CD4-positive, alpha-beta T cell treated with Interleukin-15 for 1 hour (primary cell): Measurements from ENCODE around the gene EME2.

Experiments used
- DNase-seq: peaks from one replicate; pipeline ENCODE4 v3.0.0-alpha.2; 2020

The EME2 gene

DNA sequence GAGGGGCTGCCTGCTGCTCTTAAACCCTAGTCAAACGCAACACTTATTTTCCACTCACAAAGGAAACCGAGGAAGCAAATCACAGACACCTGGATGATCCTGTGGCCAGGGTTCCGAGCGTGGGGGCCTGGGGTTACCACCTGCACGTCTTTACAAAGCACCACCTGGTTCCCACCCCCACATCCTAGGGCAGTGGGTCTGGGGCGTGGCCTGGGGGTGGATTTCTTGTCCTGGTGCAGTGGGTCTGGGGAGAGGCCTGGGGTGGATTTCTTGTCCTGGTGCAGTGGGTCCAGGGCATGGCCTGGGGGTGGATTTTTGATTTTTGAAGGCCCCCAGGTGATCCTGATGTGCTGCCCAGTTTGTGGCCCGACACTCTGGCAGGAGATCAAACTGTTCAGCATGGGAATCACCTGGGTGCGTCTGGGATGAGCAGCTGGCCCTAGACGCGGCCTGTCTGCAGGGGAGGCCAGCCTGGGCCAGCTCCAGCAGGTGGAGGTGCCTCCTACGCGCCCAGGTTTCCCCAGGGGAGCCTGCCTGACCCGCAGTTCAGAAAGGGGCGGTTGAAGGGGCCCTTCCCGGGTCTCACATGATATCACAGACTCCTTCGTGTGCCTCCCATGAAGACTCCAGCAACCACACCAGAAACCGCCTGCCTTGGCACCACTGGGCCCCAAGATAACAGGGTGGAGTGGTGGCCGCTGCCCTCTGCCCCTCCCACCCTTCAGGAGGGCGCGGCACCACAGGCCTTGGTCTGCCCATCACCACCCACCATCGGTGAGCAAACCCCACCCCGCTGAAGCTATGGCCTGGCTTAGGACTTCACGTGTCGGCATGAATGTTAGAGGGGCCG lies 47.7 kb downstream of the EME2 start:
- no peak for DNase-seq

GRCh38 chr16:1820946-1821290 lies 48.3 kb downstream of the EME2 start:
- no peak for DNase-seq

DNA sequence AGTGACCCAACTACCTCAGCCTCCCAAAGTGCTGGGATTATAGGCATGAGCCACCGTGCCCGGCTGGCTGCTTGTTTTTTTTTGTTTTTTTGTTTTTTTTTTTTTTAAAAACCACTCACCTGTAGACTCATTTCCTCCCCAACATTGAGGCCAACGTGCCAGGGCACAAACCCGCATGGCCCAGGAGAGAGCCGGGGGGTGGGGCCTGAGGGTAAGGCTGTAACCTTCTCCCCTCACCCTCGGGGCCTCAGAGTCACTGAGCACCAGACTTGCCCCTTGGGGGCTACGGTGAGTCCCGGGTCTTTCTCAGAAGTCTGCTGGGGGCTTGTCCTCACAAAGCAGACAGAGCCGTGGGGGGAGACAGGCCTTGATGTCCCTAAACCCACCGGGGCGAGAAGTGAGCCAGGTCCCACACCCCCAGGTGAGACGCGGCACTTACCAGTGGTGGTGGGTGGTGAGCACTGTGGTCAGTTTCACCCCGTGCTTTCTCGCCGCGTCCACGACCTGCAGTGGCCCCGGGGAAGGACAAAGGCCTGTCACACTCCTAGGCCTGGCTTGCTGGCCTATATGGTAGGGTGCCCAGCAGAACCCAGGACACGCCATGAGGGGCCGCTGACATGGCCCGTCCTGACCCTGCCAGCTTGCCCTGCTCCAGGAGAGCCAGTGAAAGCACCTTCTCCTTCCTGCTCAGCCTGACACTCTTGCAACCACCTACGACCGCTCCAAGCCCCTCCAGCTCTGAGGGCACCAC lies 49.4 kb downstream of the EME2 start:
- no peak for DNase-seq

DNA sequence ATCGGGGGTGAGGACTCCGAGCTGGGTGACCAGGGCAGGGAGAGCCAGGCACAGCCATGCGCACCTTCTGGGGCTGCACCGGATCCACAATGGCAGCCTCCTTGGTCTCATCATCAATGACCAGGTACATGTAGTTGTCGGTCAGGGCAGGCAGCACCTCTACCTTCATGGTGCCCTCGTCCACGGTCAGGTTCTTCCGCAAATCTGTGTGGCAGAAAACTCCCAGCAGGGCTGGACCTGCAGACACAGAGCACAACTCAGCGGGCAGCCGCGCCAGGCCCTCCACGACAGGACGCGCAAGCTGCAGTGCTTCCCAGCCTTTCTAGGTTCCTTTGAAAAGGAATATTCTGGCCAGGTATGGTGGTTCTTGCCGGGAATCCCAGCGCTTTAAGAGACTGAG lies 50.2 kb downstream of the EME2 start:
- DNase-seq: no peak

- no peak for DNase-seq
Observed at GRCh38 chr16:1823821-1824220, 51.2 kb downstream of the EME2 start.

- DNase-seq: no peak
Observed at GRCh38 chr16:1825381-1825863, 52.8 kb downstream of the EME2 start.
